ENCODE measurements around the gene SIK2.

Gene SIK2

DNA sequence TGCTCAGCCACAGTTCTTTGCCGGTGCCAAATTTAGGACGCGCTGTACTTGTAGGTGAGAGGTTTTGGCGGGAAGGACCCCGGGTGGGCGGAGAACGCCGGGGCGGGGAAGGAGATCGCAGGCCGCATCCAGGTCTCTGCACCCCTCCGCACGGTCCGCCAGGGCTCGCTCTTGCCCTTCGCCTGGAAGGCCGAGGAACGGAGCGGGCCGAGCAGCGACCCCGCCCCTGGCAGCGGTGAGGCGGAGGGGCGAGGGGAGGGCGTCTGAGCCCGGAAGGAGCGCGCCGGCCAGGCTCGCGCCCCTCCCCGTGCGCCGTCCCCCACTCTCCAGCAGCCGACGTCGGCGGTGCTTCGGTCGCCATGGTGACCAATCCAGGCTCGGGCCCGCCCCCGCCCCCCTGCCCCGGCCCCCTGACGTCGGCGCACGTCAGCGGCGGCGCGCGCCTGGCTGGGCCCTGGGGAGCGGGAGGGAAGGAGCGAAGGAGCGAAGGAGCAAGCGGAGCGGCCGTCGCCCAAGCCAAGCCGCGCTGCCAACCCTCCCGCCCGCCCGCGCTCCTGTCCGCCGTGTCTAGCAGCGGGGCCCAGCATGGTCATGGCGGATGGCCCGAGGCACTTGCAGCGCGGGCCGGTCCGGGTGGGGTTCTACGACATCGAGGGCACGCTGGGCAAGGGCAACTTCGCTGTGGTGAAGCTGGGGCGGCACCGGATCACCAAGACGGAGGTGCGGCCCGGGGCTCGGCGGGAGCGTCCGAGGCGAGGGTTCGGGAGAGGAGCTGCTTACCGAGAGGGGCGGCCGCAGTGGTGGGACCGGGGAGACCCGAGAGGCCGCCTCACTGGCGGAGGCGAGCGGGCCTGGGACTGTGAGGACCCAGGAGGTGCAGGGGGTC, at the start of gene SIK2:
SIK2 (plus strand) TSS at position 471 of the 886 bp plus-strand sequence; CDS start at position 586, 115 bp downstream.
- in situ Hi-C loops (cut with MboI; ENCODE audit: low sequenced_read_pairs), result loop anchor here (10.0 kb wide), 1 partner anchor 173 kb away; no protein-coding TSS in a partner anchor

DNA sequence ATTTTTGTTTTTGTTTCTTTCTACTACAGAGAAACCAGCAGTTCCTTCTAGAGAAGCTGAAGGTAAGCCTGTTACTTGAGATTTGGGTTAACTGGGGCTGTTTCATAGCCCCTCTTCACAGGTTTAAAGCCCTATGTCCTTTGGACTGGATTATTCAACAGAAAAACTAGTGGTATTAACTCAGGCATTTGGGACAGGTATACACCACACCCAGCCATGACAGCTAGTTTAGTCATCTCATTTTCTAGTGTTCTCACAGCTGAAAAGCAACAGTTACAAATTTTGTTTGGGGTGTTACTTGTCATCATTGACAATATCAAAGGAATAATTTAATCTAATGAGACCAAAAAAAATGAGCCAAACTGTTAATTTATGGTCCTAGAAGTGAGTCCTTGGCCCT, 47.7 kb upstream of the SIK2 start:
- in situ Hi-C loops (cut with MboI; ENCODE audit: low sequenced_read_pairs), result no loop called here

DNA sequence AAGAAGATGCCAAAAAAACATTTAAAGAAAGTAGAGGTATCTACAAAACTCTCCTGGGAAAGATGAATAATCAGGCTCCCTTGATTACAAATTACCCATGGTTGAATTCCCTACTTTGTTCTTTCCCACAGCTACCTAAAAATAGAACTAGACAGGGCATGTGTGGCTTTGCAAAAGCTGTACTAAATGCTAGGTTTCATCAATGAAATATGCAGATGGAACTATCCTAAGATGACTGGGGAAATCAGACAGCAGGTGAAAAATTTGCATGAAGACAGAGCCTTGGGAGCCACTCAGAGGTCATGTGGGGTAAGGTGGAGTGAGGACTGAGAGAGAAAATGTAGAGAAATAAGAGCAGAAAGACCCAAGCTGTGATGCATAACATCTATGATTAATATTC, 47.0 kb upstream of the SIK2 start:
- in situ Hi-C loops (cut with MboI; ENCODE audit: low sequenced_read_pairs), result no loop called here

DNA sequence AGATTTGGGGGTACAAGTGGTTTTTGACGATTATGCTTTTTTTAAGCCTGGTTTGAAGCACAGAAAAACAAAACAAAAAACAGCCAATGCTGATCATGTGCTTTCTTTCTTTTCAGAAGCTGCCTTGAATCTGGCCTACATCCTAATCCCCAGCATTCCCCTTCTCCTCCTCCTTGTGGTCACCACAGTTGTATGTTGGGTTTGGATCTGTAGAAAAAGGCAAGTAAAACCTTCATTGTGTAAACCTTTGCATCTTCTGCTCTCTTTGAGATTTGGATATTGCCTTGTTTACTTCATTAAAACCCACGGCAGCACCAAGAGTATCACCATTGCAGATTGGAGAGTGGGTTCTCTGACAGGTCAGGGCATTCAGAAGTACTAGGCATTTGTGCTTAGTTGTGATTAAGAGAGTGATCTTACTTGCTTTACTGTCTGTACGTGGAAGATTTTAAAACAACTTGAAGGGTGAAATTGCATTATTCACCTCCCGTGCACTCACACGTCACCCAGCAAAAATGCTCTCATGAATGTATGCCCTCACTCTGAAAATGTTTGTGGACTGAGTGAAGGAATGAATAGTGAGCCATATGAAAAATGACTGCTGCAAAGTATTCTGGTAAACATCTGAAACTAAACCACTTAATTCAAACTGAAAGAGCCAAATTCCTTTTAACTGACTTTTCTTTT, 44.7 kb upstream of the SIK2 start:
- in situ Hi-C loops (cut with MboI; ENCODE audit: low sequenced_read_pairs), result no loop called here

DNA sequence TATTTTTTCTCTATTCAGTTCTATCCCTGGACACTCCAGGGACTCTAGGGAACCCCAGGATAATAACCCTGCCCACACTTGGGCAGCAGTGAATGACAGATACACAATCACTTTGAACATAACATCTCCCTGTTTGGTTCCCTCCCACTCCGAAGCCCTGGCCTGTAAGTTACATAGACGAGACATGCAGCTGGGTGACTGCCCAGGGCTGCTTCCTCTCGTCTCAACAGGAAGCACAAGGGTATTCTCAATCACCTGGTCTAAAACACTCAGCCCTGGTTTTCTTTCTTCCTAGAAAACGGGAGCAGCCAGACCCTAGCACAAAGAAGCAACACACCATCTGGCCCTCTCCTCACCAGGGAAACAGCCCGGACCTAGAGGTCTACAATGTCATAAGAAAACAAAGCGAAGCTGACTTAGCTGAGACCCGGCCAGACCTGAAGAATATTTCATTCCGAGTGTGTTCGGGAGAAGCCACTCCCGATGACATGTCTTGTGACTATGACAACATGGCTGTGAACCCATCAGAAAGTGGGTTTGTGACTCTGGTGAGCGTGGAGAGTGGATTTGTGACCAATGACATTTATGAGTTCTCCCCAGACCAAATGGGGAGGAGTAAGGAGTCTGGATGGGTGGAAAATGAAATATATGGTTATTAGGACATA, 42.3 kb upstream of the SIK2 start:
- in situ Hi-C loops (cut with MboI; ENCODE audit: low sequenced_read_pairs), result no loop called here

DNA sequence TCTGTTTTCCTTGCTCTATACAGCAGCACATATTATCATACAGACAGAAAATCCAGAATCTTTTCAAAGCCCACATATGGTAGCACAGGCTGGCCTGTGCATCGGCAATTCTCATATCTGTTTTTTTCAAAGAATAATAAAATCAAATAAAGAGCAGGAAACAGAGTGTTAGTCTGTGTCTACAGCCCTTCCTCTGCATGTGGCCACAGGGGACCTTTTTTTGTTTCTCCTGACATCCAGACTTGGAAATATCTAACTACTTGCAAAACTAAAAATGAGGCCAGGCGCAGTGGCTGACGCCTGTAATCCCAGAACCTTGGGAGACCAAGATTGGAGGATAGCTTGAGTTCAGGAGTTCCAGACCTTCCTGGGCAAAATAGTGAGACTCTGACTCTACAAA, 41.4 kb upstream of the SIK2 start:
- in situ Hi-C loops (cut with MboI; ENCODE audit: low sequenced_read_pairs), result no loop called here

DNA sequence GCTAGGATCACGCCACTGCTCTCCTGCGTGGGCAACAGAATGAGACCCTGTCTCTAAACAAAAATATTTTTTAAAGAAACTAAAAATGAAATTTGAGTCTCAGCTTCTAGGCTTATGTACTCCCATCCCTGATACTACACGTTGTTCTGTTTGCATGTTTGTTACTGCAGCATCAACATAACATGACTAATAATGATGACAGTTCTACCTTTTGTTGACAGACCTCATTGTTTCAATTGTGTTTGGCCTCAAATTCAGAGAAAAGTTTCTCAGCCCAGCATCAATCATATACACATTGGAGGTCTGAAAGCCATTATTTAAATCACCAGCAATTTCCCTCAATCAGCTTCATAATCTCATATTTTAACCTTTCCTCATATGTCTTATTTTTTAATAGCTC, 40.9 kb upstream of the SIK2 start:
- in situ Hi-C loops (cut with MboI; ENCODE audit: low sequenced_read_pairs), result no loop called here

DNA sequence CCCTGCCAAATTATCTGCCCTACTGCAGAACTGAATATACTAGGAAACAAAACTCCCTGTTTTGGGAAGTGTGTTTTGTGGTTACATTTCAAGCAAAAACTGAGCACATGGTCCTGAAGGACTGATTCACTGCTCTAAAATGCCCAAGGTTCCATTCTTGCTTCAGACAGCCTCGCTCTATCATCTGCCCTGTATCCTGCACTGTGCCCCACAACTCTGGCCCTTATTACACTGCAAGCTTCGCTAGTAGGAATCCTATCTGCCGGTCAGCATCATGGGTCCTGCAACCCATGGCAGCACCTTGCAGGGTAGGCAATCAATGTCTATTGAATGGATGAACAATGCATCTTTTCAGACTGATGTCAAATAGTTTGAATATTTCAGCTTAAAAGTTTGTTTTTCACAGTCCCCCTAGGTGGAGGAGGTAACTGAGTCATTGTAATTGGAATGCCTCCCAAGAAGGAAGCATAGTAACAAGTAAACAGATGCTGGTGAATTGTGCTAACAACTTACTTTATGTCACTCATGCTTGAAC, 40.4 kb upstream of the SIK2 start:
- in situ Hi-C loops (cut with MboI; ENCODE audit: low sequenced_read_pairs), result no loop called here

DNA sequence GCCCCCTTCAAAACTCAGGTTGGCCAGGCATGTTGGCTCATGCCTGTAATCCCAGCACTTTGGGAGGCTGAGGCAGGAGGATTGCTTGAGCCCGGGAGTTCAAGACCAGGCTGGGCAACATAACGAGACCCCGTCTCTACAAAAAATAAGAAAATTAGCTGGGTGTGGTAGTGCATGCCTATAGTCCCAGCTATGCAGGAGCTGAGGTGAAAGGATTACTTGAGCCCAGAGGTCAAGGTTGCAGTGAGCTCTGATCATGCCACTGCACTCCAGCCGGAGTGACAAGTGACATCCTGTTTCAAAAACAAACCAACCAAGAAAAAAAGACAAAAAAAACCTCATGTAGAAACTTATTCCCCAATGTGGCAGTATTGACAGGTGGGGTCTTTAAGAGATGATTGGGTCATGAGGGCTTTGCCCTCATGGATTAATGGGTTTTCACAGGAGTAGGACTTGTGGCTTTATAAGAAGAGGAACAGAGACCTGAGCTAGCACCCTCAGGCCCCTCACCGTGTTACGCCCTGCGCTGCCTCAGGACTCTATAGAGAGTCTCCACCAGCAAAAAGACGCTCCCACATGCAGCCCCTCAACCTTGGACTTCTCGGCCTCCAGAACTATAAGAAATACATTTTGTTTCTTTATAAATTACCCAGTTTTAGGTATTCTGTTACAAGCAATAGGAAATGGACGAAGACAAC, 39.4 kb upstream of the SIK2 start:
- in situ Hi-C loops (cut with MboI; ENCODE audit: low sequenced_read_pairs), result no loop called here

DNA sequence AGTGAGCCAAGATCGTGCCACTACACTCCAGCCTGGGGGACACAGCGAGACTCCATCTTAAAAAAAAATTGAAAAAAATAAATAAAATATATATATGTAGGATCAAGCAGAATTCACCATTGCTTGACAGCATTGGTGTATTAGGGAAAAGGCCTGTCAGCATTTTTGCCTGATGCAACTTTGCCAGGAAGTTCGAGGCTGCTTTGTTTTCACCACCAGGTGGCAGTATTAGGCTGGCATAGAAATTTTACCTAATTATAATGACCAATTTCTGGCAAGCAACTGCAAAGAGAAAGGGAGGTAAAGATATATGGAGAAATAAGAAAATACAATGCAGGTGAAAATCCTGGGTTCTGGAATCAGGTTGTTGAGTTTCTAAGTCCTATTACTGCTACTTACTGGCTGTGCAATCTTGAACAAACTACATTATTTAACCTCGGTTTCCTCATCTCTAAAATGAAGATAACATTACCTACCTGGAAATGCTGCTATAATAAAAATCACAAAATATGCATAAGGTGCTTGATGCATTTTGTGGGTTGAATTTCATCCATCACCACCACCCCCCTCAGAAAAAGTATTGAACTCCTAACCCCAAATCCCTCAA, 37.0 kb upstream of the SIK2 start:
- in situ Hi-C loops (cut with MboI; ENCODE audit: low sequenced_read_pairs), result no loop called here

DNA sequence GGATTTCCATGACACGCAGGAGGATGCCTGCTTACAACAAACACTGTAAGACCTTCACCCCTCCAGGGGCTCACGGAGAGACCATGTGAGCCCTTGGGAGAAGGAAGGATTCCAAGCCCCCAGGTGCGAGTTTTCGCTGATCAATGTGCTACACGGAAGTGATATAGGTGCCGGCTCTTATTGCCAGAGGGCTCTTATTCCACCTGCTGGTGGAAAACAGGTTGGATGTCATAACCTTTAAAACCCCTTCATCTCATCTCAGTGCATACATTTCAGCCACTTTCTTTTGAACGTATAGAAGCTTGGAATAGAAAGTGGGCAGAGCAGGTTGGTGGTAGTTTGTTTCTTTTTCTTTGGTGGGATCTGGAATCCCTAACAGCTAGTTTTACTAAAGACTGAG, 35.9 kb upstream of the SIK2 start:
- in situ Hi-C loops (cut with MboI; ENCODE audit: low sequenced_read_pairs), result no loop called here

DNA sequence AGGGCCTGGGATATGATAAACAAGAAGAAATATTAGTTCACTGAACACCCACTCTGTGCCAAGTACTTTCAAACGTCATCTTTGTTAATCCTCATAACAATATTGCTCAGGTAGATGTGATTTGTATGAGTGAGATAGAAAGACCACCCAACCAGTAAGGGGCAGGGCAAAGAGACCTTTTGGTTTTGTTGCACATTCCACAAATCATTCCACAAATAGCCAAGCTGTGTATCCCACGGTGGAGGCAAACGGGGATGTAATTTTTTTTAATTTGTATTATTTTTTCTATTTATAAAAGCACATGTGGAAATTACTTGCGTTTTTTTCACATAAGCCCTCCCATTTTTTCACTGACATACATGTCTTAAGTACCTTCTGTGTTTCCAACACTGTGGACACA, 32.8 kb upstream of the SIK2 start:
- in situ Hi-C loops (cut with MboI; ENCODE audit: low sequenced_read_pairs), result no loop called here

DNA sequence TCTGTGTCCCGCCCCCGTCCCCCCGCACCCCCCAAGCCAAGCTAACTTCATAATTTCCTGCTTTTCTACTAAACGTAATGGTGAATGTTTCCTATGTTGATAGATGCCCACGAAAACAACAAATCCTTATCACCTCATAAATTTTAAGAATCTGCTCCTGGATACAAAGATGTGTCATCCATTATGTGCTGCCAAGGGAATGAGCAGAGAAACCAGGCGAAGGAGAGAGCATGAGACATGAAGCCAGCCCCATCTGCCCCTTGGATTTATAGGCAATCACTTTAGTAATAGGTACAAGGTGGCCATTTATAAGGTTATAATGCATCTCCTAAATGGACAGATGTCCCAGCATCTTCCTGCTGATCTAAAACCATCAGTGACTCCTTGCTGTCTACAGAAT, 31.5 kb upstream of the SIK2 start:
- in situ Hi-C loops (cut with MboI; ENCODE audit: low sequenced_read_pairs), result loop anchor here (10.0 kb wide), 1 partner anchor 204 kb away; no protein-coding TSS in a partner anchor

DNA sequence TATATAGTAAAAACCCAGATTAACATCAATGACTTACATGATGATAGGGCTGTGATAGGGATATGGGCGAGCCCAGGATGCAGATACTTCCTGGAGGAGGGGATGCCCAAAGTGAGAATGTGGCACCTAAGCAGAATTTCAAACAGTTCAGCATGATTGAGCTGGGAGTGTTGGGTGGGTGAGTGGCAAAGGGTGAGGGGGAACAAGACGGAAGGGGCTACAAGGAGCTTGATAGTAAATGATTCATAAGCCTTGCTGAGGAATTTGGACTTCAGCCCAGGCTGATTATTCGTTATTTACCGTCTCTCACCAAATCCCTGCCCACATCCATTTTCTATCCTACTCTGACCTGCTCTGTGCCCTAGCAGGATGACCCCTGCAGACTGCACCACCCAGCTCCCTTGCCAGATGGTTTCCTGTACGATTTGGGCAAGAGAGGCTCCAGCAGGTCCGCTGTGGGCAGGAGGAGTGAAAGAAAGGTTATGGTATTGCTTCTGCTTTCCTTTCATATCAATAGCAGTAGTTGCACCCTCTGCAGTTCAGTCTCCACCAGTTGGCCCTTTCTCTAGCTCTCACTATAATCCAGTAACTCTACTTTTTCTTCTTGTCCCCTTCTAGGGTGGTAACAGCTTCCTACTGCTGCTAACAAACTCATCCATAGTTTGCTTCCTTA, 30.3 kb upstream of the SIK2 start:
- in situ Hi-C loops (cut with MboI; ENCODE audit: low sequenced_read_pairs), result loop anchor here (10.0 kb wide), 1 partner anchor 203 kb away; no protein-coding TSS in a partner anchor

DNA sequence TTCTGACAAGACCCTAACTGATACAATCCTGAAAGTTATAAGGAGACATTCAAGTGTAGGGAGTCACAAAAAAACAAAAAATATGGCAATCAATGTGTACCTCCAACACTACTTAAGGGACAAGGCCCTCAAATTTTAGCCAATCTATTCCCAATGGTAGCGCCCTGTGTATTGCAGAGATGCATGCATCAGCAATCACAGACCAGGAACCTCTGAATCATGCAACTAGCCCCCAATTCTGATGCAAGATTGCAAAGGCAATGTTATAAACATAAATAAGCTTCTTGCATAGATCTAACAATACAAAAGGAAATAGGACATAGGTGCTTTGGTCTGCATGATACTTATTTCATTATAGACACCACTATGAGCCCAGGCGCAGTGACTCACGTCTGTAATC, 29.7 kb upstream of the SIK2 start:
- in situ Hi-C loops (cut with MboI; ENCODE audit: low sequenced_read_pairs), result loop anchor here (10.0 kb wide), 1 partner anchor 202 kb away; no protein-coding TSS in a partner anchor

DNA sequence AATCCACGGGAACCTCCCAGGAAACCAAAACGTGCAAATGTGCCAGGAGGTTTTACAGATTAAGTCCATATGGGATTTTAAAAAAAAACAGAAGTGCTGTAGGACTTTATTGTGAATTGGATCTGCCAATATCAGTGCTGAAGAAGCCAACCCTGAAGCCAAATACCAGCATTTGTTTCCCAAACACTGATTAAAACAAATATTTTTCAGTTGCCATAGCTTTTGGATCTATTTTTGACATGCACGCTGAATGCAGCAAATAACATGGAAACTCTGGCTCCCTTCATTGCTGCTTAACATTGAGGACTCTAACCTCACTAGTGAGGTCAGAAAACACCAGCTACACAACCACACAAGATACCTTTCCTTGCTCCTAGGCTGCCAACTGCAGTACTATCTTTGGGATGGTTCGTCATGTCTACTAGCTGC, 28.4 kb upstream of the SIK2 start:
- in situ Hi-C loops (cut with MboI; ENCODE audit: low sequenced_read_pairs), result loop anchor here (10.0 kb wide), 1 partner anchor 201 kb away; no protein-coding TSS in a partner anchor

DNA sequence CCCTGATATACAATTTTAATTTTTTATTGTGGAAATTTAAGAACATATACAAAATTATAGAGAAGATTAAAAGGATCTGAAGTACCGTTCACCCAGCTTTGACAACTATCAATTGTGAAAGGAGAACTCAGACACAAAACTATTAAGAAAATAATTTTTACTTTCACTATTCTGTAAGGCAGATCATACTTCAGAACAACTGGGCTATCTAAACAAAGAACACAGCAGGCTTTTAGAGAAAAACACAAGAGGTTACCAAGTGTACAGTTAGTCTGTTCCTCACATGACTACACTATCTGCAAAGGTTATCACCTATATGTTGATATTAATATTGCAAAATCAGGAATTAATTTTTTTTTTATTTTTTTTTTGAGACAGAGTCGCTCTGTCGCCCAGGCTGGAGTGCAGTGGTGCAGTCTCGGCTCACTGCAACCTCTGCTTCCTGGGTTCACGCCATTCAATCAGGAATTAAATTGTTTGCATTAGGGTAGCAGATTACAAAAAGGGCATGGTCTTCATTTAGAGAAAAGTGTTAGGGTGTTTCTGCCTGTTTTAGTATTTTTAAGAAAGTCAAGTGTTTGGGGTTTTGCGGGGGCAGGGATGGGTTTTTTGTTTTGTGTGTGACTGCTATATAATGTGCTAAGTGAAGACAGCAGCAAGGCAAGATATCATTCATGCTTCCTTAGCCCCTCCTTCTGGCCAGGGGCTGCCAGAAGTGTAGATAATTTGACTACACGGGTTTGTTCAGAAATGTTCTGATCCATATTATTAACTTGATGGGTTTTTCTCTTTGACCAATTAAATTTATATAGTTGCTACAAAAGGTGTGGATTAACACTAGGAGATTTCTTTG, 27.6 kb upstream of the SIK2 start:
- in situ Hi-C loops (cut with MboI; ENCODE audit: low sequenced_read_pairs), result loop anchor here (10.0 kb wide), 1 partner anchor 200 kb away; no protein-coding TSS in a partner anchor

DNA sequence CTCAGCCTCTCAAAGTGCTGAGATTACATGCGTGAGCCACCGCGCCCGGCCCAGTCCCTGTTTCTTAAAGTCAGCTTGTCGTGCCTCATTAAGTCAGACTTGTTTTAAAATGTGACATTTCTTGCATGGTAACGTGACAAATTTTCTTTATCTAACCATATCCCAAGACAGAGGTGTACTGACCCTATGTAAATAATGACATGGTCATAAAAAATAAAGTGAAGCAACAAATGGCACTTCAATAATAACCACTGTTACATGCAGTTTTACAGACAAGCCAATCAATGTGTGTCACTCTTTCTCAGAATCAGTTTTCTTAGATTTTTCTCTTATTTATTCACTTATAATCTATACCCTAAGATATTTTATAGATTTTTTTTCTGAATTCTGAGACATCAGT, 26.5 kb upstream of the SIK2 start:
- in situ Hi-C loops (cut with MboI; ENCODE audit: low sequenced_read_pairs), result loop anchor here (10.0 kb wide), 1 partner anchor 199 kb away; no protein-coding TSS in a partner anchor
